HG03558 (cell line): ENCODE data around the gene BORCS8.
A peak's percentile ranks its signal among the peaks of the same experiment; 100 is the strongest.
"Not testable (repeated sequence)": the region's sequence is repeated elsewhere in the genome, so short reads cannot be mapped to it uniquely, and the experiment has no call there.

Experiments
- ATAC-seq: cut with Tn5 transposase; IDR thresholded peaks from one replicate; pipeline ENCODE4 v1.9.1; 2021; ENCODE audit warnings: moderate number of reproducible peaks; ENCODE audit not compliant: unreplicated experiment; ENCODE audit errors: extremely low read depth

The BORCS8 gene

GRCh38 chr19:19192078-19192882 is at the start of gene BORCS8, which contains the start of gene RFXANK:
BORCS8 (minus strand) TSS chr19:19192152; CDS start chr19:19192117, 35 bp downstream.
RFXANK (plus strand) TSS chr19:19192258; CDS start chr19:19193947, 1,689 bp downstream.
- ATAC-seq, result peak; percentile 59

- no peak for ATAC-seq
These were observed 48.5 kb upstream of the BORCS8 start for GRCh38 chr19:19240476-19240875.

- no peak for ATAC-seq
These were observed 47.7 kb upstream of the BORCS8 start for GRCh38 chr19:19239675-19240074.

GRCh38 chr19:19238126-19238894 is 46.4 kb upstream of the BORCS8 start:
- ATAC-seq, result no peak

GRCh38 chr19:19236173-19236572 is 44.2 kb upstream of the BORCS8 start:
- no peak for ATAC-seq

- no peak for ATAC-seq
These were observed 42.4 kb upstream of the BORCS8 start for GRCh38 chr19:19234220-19234816.

- ATAC-seq, result no peak
These were observed 40.3 kb upstream of the BORCS8 start for GRCh38 chr19:19232261-19232721.

GRCh38 chr19:19230999-19231398 is 39.0 kb upstream of the BORCS8 start:
- ATAC-seq, result no peak

- no peak for ATAC-seq
These were observed 37.7 kb upstream of the BORCS8 start for GRCh38 chr19:19229701-19230100.

- ATAC-seq, result no peak
These were observed 35.3 kb upstream of the BORCS8 start for GRCh38 chr19:19227217-19227616.

GRCh38 chr19:19226663-19227062 is 34.7 kb upstream of the BORCS8 start:
- no peak for ATAC-seq

GRCh38 chr19:19226204-19226603 is 34.3 kb upstream of the BORCS8 start:
- ATAC-seq, result no peak

- ATAC-seq, result no peak
These were observed 33.0 kb upstream of the BORCS8 start for GRCh38 chr19:19224852-19225494.

GRCh38 chr19:19224150-19224851 is 32.3 kb upstream of the BORCS8 start:
- ATAC-seq, result no peak

GRCh38 chr19:19223636-19224035 is 31.7 kb upstream of the BORCS8 start:
- no peak for ATAC-seq

GRCh38 chr19:19223060-19223459 is 31.1 kb upstream of the BORCS8 start:
- no peak for ATAC-seq

- not testable (repeated sequence) for ATAC-seq
These were observed 29.0 kb upstream of the BORCS8 start for GRCh38 chr19:19221000-19221399.

- ATAC-seq, result no peak
These were observed 27.0 kb upstream of the BORCS8 start for GRCh38 chr19:19218911-19219310.

- no peak for ATAC-seq
These were observed 25.1 kb upstream of the BORCS8 start for GRCh38 chr19:19217099-19217498.

GRCh38 chr19:19215792-19216191 is 23.8 kb upstream of the BORCS8 start:
- no peak for ATAC-seq
